Fibroblast of the aortic adventitia (primary cell): ENCODE data around the gene NSMCE4A. TPM values are rescaled to one million over a fixed set of nuclear protein-coding genes. Genes with fewer than 3 reads are reported as not detected.
"Not testable (repeated sequence)": the region's sequence is repeated elsewhere in the genome, so short reads cannot be mapped to it uniquely, and the experiment has no call there.

Source experiments
- DNase-seq: peaks from one replicate; pipeline ENCODE4 v3.0.0-alpha.2; 2010; ENCODE audit warnings: low read depth
- H3K4me3 ChIP-seq: 2 replicates; pipeline ENCODE4 v1.5.1; 2011; ENCODE audit warnings: low read depth, mild to moderate bottlenecking, control low read depth, low read length, moderate library complexity
- total RNA-seq: library from RNA; depleted of rRNA; stranded (reverse); fragments of >200 nt; gene quantifications from 2 replicates; pipeline ENCODE4 v1.2.3, GENCODE V29; 2012; ENCODE audit warnings: low replicate concordance
- TF ChIP-seq, protein P1 (sequence below): IDR thresholded peaks from 2 replicates; pipeline ENCODE4 v1.5.1; 2011; ENCODE audit warnings: mild to moderate bottlenecking, low read length, control low read depth, inconsistent platforms; ENCODE audit not compliant: insufficient read depth

NSMCE4A gene
- total RNA-seq, 1 donor: 39.3 TPM

DNA sequence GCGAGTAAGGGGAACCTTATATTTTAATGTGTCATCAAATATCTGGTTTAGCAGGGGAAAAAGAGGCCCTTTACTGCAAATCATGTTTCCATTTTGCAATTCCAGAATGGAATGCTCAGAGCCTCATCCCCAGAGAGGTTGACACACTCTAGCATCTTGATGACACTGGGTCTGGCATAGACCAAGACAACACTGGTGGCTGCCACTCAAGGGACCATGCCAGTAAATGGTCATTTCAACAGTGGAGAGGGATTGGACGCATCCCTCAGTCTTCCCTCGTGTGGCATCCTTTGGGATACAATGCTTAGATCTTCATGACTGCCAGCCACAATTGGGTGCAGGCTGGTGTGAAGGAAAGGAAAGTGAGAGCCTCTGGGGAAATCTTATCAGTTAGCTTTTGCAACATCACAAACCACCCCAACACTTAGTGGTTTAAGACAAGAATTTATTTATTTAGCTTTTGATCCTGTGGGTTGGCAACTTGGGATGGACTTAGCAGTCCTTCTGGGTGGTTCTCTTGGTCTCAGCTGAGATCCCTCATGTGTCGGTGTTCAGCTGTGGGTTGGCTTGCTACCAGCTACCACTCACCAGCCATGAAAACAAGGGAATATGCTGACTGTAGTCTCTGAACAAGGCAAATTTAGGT is 35.5 kb upstream of the NSMCE4A start:
- H3K4me3 ChIP-seq: no peak overlapping the region
- DNase-seq: peak; percentile 59
- TF ChIP-seq, protein P1, sequence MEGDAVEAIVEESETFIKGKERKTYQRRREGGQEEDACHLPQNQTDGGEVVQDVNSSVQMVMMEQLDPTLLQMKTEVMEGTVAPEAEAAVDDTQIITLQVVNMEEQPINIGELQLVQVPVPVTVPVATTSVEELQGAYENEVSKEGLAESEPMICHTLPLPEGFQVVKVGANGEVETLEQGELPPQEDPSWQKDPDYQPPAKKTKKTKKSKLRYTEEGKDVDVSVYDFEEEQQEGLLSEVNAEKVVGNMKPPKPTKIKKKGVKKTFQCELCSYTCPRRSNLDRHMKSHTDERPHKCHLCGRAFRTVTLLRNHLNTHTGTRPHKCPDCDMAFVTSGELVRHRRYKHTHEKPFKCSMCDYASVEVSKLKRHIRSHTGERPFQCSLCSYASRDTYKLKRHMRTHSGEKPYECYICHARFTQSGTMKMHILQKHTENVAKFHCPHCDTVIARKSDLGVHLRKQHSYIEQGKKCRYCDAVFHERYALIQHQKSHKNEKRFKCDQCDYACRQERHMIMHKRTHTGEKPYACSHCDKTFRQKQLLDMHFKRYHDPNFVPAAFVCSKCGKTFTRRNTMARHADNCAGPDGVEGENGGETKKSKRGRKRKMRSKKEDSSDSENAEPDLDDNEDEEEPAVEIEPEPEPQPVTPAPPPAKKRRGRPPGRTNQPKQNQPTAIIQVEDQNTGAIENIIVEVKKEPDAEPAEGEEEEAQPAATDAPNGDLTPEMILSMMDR: no peak

DNA sequence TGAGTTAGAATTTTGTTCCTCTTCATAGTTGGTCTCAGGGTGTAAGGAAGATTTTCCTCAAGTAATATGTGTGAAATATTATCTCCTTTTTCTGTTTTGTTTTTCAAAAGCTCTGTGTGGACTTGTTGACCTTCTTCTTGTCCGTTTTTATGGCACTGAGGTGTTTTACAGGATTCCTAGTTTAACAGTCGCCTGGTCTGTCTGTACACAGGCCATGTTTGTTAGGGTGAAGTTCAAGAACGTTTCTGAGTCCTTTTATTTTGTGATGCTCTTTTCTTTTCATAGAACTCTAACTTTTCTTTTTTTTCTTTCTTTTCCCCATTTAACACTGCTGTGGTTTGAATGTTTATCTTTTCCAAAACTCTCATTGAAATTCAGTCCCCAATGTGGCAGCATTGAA is 32.4 kb upstream of the NSMCE4A start:
- no peak for DNase-seq
- TF ChIP-seq, protein P1: no peak
- H3K4me3 ChIP-seq: no peak overlapping the region

DNA sequence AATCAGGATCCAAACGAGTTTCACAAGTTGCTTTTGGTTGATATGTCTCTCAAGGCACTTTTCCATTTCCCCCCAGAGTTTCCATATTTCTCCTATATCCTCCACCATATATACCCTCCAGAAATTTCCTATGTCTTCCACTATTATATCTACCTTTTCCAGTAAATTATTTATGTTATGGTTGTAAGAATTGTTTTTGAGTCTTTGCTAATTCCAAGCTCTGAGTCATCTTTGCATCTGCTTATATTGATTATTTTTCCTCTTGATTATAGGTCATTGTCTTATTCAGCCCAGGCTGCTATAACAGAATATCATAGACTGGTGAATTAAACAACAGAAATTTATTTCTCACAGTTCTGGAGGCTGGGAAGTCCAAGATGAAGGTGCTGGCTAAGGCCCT is 26.7 kb upstream of the NSMCE4A start:
- TF ChIP-seq, protein P1: no peak
- DNase-seq: no peak
- H3K4me3 ChIP-seq: no peak overlapping the region

DNA sequence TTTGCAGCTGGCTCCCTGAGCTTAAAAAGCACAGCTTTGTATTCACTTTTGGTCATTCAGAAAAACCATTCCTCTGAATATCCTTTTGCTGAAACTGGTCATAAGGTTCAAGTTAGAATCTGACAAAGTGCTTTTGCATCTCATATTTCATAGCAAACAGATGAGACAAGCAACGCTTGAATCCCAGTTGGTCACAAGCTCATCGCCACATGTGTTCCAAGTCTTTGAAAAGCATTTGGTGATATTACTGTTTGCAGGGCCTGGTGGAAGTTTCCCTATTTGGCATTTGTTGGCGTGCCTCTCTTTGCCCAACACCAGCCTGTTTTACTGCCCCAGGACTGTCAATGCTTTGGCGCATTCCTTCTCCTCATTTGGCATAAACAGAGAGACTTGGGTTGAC is 24.3 kb upstream of the NSMCE4A start:
- no peak overlapping the region for H3K4me3 ChIP-seq
- DNase-seq: no peak
- TF ChIP-seq, protein P1: no peak

DNA sequence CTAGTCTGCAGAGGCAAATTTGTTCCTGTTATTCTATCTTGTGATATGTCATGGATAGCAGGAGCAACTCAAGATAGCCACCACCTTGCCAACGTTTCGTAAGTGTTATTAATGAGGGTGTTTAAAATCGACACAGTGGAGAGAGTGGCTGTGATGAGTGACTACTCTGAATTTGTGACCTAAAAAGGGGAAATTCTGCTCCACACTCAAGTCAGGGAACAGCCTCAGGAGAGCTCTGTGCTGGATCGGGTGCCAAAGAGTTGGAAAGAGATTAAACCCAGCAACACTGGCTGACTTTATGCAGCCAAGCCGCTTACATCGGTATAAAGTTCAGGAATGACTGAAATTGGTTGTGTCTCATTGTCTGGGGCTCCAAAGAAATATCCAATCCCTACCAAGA is 23.4 kb upstream of the NSMCE4A start:
- no peak for DNase-seq
- TF ChIP-seq, protein P1: no peak
- no peak overlapping the region for H3K4me3 ChIP-seq

DNA sequence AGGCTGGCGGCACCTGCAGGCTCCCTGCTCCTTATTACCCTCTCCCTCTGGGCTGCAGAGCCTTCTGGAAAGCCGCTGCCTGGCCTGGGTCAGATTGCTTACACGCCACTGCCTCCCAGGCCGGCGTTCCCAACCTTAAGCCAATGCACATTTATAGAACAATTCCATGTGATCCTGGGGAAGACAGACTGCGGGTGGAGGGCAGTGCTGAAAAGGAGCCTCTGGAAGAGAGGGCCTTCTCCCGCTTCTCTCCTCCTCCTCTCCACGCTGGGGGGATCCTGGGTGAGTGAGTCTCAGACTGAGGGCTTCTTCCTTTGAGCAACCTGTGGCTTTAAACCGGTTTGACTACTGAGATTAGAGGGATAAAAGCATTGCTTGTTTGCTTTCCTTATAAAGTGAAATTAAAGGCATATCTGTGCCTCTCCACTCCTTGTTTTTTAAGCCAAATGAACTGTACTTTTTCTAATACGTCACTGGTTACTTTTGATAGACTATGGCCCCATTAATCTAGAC is 19.5 kb upstream of the NSMCE4A start:
- no peak for DNase-seq
- no peak overlapping the region for H3K4me3 ChIP-seq
- TF ChIP-seq, protein P1: no peak

DNA sequence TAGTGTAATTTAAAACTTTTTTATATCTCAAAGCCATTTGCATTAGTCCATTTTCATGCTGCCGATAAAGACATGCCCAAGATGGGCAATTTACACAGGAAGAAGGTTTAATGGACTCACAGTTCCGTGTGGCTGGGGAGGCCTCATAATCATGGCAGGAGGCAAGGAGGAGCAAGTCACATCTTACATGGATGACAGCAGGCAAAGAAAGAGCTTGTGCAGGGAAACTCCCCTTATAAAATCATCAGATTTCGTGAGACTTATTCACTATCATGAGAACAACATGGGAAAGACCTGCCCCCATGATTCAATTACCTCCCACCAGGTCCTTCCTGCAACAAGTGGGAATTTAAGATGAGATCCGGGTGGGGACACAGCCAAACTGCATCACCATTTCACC is 16.7 kb upstream of the NSMCE4A start:
- not testable (repeated sequence) for H3K4me3 ChIP-seq, DNase-seq
